C4-2B (cell line): ENCODE results near the gene PFAS.

Experiments used
- CTCF ChIP-seq: fragments of 450-650 bp; conservative IDR thresholded peaks from 2 replicates; pipeline ENCODE4 v1.5.1; 2017; ENCODE audit warnings: mild to moderate bottlenecking
- ZFX ChIP-seq: fragments of 450-650 bp; IDR thresholded peaks from 2 replicates; pipeline ENCODE4 v1.6.1; 2017

GRCh38 chr17:8225813-8226535 is 23.1 kb upstream of the PFAS start:
- TF ChIP-seq CTCF: no peak
- no peak for TF ChIP-seq ZFX
